ENCODE results near the gene CENPS.
"Not testable (repeated sequence)": the region's sequence is repeated elsewhere in the genome, so short reads cannot be mapped to it uniquely, and the experiment has no call there.

The CENPS gene

DNA sequence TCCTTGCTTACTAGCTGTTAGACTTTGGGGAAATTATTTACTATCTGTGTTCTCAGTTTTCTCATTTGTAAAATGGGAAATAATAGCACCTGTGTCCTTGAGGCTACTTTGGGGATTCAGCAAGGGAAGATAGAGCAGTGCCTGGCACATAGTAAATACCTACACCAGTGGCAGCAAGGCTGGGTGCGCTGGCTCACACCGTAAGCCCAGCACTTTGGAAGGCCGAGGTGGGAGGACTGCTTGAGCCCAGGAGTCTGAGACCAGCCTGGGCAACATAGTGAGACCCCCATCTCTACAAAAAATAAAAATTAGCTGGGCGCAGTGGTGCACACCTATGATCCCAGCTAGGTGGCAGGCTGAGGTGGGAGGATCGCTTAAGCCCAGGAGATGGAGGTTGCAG is 8.6 kb upstream of the CENPS start:
- no peak for DNase-seq

GRCh38 chr1:10424034-10424433 is 6.2 kb upstream of the CENPS start:
- DNase-seq = no peak

DNA sequence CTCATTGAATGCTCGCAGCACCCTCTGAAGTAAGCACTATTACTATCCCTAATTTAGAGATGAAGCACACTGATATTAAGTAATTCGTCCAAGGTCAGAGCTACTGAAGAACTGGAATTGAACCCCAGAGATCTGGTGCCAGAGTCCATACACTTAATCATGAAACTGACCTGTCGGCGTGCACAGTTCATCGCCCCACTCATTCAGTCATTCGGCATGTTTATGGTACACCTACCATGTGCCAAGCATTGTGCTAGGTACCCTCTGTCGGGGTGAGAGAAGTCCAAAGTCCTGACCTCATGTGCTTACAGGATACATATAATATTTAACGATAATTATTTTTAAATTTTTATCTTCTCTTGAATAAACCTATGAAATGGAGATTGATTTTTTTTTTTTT is 5.6 kb upstream of the CENPS start:
- no peak for DNase-seq

DNA sequence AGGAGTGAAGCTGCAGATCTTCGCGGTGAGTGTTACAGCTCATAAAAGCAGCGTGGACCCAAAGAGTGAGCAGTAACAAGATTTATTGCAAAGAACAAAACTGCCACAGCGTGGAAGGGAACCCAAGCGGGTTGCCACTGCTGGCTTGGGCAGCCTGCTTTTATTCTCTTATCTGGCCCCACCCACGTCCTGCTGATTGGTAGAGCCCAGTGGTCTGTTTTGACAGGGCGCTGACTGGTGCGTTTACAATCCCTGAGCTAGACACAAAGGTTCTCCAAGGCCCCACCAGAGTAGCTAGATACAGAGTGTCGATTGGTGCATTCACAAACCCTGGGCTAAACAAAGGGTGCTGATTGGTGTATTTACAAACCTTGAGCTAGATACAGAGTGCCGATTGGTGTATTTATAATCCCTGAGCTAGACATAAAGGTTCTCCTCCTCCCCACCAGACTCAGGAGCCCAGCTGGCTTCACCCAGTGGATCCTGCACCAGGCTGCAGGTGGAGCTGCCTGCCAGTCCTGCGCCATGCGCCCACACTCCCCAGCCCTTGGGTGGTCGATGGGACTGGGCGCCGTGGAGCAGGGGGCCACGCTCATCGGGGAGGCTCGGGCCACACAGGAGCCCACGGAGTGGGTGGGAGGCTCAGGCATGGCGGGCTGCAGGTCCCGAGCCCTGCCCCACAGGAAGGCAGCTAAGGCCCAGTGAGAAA is 4.3 kb upstream of the CENPS start:
- not testable (repeated sequence) for DNase-seq

- not testable (repeated sequence) for DNase-seq
These were observed 3.7 kb upstream of the CENPS start for GRCh38 chr1:10426535-10426848.

DNA sequence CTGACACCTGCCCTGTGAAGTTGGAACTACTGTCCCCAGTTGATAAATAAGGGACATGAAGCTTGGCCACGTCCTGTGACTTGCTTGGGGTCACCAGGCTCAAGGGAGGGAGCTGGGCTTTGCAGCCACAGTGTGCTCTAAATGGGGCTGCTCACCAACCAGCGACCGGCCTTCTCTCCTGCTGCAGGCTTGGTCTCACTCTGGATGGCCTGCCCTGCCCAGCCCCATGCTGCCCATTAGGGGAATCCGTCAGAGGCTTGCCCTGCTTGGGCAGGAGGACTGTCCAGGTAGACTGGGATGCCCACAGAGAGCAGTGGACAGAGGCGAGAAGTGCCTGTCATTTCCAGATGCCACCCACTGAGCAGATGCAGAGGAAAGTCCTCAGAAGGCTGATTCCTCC is 1.2 kb upstream of the CENPS start:
- no peak for DNase-seq

- no peak for DNase-seq
These were observed 391 bp upstream of the CENPS start for GRCh38 chr1:10429868-10430215.

GRCh38 chr1:10431070-10431730 is 967 bp downstream of the CENPS start:
- no peak for DNase-seq

DNA sequence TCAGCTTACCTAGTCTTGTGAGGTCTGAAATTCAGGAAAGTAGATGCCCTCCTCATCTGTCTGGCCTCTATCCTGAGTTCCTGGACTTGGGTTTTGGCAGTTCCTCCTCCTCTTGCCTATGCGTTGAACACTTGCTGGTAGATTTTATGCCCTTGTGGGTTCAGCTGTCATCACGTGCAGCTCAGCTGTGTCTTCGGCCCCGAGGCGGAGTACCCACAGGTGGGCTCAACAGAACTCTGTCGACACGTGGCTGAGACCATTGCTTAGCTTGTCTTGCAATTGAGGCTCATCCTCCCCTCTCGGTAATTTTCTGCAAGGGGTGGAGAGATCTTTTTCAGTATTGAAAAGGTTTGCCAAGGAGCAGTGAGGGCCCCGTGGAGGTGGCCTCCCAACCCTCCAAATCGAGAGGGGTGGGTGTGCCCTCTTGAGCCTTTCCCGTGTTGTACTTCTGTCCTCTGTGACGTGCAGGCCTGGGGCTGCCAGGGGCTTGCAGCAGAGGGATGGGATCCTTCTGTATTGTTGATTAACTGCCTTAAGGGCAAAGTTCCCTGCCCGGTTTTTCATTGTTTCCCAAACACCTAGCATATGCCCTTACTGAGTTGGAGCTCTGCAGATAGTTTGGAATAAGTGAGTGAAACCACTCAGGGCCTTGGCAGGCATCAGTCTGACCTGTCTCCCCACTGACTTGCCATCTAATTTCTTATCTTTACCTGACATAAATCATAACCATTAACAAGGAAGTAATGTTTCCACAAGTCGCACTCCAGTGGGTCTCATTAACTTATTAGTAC is 2.9 kb downstream of the CENPS start:
- DNase-seq = no peak

DNA sequence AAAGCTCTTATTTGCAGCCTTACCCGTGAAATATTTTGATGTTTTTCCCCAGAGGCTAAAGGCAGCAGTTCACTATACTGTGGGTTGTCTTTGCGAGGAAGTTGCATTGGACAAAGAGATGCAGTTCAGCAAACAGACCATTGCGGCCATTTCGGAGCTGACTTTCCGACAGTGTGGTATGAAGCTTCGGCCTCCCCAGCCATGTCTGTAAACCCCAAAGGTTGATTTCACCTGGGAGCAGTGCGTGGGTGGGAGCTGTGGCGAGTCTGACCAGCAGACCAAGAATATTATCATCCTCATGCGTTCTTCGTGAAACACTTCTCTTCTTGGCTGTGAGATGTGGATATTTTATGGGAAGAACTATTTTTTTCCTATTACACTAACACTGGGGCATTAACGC is 3.6 kb downstream of the CENPS start:
- no peak for DNase-seq

DNA sequence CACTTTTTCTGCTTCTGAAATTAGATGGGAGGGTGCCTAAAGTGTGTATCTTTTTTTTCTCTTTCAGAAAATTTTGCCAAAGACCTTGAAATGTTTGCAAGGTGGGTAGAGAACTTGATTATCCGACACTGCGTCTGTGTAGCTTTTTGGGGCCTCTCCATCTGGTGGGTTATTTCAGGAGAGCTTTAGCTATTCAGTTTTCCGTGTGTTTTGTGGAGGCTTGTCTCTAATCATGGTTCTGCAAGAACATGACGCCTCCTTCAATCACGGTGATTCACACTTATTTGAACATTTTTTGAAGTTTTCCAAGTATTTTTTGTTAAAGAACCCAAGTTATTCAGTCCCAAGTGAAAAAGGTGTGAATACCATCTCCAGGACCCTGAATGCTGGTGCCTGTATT is 4.4 kb downstream of the CENPS start:
- no peak for DNase-seq

- DNase-seq = no peak
These were observed 6.8 kb downstream of the CENPS start for GRCh38 chr1:10437052-10437451.

GRCh38 chr1:10438677-10439163 is 8.5 kb downstream of the CENPS start:
- no peak for DNase-seq

DNA sequence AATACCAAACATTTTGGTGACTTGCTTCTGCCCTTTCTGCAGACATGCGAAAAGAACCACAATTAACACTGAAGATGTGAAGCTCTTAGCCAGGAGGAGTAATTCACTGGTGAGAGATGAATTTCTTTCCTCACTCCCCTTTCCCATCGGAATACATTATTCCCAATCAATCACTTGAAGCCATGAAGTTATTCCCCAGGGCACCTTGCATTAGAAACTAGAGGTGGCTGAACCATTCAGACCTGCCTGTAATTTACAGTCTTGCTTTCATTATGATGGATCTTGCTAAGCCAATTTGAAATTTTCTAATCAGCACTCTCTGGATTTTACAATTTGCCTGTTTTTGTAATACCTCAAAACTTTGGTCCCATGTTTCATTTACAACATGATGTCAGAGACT is 10.1 kb downstream of the CENPS start:
- no peak for DNase-seq

DNA sequence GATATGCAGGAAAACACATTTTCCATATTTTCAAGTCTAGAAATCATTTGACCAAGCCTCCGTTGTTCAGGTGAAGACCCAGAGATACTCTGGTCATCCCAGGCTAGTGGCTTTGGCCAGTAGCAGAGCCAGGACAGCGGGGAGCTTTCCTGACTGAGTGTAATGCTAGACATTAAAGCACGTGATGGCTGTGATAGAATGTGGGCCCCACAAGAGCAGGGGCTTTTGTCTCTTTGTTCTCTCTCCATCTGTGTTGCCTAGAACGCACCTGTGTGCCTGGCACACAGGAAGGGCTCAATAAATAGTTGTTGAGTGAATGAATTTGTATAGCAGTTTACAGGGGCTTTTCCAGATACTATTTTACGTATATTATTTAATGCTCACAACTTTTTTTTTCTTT is 10.6 kb downstream of the CENPS start:
- DNase-seq = no peak

DNA sequence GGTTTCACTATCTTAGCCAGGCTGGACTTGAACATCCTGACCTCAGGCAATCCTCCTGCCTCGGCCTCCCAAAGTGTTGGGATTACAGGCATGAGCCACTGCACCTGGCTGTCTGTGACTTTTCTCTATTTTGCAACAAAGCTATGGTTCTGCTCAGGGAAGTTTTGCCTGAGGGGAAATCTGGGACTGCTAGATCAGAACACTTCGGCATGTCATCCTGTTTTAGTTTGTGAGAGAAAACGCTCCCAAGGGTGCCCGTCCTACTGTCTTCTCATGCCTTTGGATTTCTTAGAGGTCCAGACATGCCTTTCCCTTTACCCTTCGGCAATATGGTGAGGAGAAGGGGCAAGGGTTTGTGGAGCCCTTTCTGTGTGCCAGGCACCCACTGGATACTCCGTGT is 14.0 kb downstream of the CENPS start:
- no peak for DNase-seq

DNA sequence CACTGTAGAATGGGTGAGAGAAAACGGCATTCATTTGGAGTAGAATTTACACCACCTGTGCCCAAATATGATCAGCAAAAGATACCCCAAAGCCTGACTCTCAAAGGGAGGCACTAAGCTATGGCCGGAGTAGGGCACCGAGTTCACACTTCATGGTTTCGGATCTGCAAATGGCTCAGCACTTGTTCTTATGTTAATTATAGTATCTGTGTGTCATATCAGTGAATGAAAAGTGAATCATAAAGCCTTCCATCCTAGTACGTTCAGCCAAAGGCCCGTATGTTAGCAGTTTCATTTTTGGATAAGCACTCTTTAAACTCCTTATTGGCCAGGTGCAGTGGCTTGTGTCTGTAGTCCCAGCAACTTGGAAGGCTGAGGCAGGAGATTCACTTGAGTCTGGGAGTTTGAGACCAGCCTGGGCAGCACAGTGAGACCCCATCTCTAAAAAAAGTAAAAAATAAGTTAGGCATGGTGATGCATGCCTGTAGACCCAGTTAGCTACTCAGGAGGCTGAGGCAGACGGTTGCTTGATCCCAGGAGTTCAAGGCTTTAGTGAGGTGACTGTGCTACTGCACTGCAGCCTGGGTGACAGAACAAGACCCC is 14.7 kb downstream of the CENPS start:
- no peak for DNase-seq

DNA sequence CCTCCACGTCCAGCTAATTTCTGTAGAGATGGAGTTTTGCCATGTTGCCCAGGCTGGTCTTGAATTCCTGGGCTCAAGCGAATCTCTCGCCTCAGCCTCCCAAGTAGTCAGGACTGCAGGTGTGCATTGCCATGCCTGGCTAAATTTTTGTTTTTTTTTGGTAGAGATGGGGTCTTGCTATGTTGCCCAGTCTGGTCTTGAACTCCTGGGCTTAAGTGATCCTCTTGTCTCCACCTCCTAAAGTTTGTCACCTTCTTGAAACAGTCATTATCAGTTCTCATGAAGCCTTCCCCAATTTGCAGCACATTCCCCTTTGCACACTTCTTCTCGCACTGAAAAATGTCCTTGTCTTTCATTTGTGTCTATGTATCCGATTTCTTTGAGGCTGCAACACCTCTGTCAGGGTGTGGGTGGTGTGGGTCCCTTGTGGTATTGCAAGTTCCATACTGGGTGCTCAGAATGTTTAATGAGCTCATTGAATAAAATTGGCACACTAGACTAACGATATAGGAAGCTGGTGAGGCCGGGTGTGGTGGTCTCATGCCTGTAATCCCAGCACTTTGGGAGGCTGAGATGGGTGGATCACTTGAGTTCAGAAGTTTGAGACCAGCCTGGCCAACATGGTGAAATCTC is 16.7 kb downstream of the CENPS start:
- no peak for DNase-seq

GRCh38 chr1:10449751-10450150 is 19.5 kb downstream of the CENPS start, which contains the start of gene CORT:
CORT (plus strand) TSS chr1:10450031; CDS start chr1:10450224, 193 bp downstream.
- DNase-seq = no peak

- DNase-seq = no peak
These were observed 20.1 kb downstream of the CENPS start for GRCh38 chr1:10450156-10450814.

- DNase-seq = no peak
These were observed 20.6 kb downstream of the CENPS start for GRCh38 chr1:10450836-10451235.

- no peak for DNase-seq
These were observed 21.1 kb downstream of the CENPS start for GRCh38 chr1:10451287-10451686.

DNA sequence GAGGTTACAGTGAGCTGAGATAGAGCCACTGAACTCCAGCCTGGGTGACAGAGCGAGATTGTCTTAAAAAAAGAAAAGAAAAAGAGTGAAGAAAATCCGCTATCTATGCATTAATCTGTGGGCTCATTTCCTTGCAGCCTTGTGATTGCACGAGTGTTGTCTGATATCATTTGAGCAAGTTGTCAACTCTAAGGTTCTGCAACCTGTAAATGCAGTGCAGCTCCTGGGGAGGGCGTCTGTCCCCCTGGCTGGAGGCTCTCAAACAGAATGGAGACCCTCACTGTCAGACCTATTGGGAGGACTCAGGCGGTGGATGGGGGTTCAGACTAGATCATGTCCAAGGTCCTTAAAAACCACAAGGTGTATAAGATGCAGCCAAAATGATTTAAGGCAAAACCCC is 25.8 kb downstream of the CENPS start:
- DNase-seq = no peak

All from NCI-H1694 (cell line).